Right lobe of liver (tissue), 6 donors: Measurements from ENCODE around the gene ZNF667. TPM values are rescaled to one million over a fixed set of nuclear protein-coding genes. Genes with fewer than 3 reads are reported as not detected.

Source experiments
- ATAC-seq, 4 donors: fragments of 200-7000 bp; cut with Tn5 transposase; one replicate each; pipeline ENCODE4 v1.9.1; 2020; ENCODE audit warnings: mild to moderate bottlenecking in 4 of 4, moderate library complexity in 4 of 4
- DNase-seq, 3 donors: peaks; one replicate each; pipeline ENCODE4 v3.0.0-alpha.2; 2020
- H3K27ac ChIP-seq, 3 donors: fragments of 200-600 bp; one replicate each; pipeline ENCODE4 v1.8.0; 2022
- H3K27me3 ChIP-seq, 2 donors: fragments of 200-600 bp; one replicate each; pipeline ENCODE4 v1.8.0; 2022
- H3K36me3 ChIP-seq, 4 donors: fragments of 200-600 bp; sonication (generic) in 1 of 4; one replicate each; pipeline versions ENCODE4 v1.5.1 to v1.8.0; 2017 to 2022; ENCODE audit warnings: control low read depth in 1 of 4
- H3K4me1 ChIP-seq, 4 donors: fragments of 200-600 bp; sonication (generic) in 1 of 4; one replicate each; pipeline versions ENCODE4 v1.5.1 to v1.8.0; 2017 to 2022; ENCODE audit warnings: control low read depth in 1 of 4
- H3K4me3 ChIP-seq, 3 donors: fragments of 200-600 bp; one replicate each; pipeline ENCODE4 v1.8.0; 2022
- H3K9me3 ChIP-seq, 4 donors: fragments of 200-600 bp; sonication (generic) in 1 of 4; one replicate each; pipeline versions ENCODE4 v1.5.1 to v1.8.0; 2017 to 2022; ENCODE audit warnings: control low read depth in 1 of 4
- POLR2A ChIP-seq: fragments of 450-650 bp; IDR thresholded peaks from one replicate; pipeline ENCODE4 v1.6.1; 2017; ENCODE audit warnings: antibody characterized with exemption, mild to moderate bottlenecking
- WGBS: methylation state at CpG from one replicate; pipeline ENCODE4 v1.1.6; 2018; ENCODE audit warnings: low coverage, low lambda C conversion rate; ENCODE audit not compliant: insufficient coverage; ENCODE audit errors: missing lambda C conversion rate; 5-methylcytosine and 5-hydroxymethylcytosine counted together
- intact Hi-C, 2 donors: fragments of 100-400 bp; cut with DNase I; formaldehyde crosslinking; loops; one replicate each; pipeline versions ENCODE4 v1.11.2 to v1.14.1; 2022
- long read RNA-seq: library from polyadenylated mRNA; unstranded; transcript quantifications from one replicate; pipeline ENCODE4 v2.0.0, GENCODE V29; 2019
- total RNA-seq, 6 experiments: library from RNA; depleted of rRNA in 2 of 6; stranded (reverse); fragments of >200 nt in 2 of 6; fragmentation: NEBNext Ultra II Directional in 3 of 6; extraction: Animal tissue kit (Norgen Biotek cat#: 25700) in 3 of 6; gene quantifications; one replicate each; pipeline versions ENCODE4 v1.1.0 to v1.2.4, GENCODE V29; 2016 to 2023
- TF ChIP-seq, protein P1 (sequence below), 4 donors: fragments of 200-600 bp in 3 of 4; fragments of 450-650 bp in 1 of 4; IDR thresholded peaks; one replicate each; pipeline versions ENCODE4 v1.5.1 to v1.8.0; 2016 to 2022; ENCODE audit warnings: antibody characterized with exemption in 4 of 4, mild to moderate bottlenecking in 2 of 4
- donor health status: DM: no; HTN: yes; CAD: no.
- donor health status: DM: no; HTN: no; CAD: no.
- donor health status: DM: no; HTN: no; CAD: no.
- donor health status: DM: no; HTN: yes; CAD: no.
- donor health status: DM: no; HTN: yes; CAD: no.

The ZNF667 gene
- total RNA-seq, result 1 to 10 TPM in 1 of 6 experiments, under 1 TPM in 5; 0.56 to 2.0 (median 0.69) TPM
- long read RNA-seq, result 0 reads

DNA sequence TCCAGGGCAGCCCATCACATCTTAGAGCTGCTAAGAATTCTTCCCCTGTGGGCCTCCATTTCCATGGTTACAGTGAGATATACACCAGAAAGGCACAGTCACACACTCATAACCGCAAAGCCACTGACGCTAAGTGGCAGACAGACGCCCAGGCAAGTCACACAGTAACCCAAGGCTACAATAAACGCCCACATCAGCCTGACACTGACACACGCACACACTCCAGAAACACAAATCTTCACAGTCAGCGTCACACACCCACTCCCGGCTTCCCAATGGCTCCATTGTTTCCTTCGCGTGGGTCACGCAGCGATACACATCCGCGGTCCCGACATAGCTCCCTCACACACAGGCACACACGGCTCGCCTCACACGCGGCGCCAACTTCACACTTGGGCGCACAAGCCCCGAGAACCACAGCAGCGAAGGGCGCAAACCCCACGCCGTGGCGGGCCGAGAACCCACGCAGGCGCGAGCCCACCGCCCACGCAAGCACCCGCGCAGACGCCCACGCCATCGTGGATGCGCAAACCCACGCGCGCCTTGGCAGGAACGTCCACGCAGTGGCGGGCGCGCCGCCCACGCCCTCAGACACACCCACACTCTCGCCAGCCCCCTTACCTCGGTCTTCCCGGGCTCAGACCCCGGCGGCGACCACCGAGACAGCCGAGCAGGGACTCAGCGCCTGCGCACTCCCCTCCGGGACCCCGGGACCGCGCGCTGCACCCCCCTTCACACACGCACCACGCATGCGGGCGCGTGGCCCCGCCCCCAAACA is at the start of gene ZNF667:
Gene ZNF667 (minus strand): TSS at position 695 of the 778 bp plus-strand sequence. CDS start 14,975 bp downstream, outside the sequence.
- Histone ChIP-seq H3K27me3 (no peaks in the 10 kb centered on the region), H3K9me3 (peaks cover 0 to 11% (median under 1%) of the 10 kb centered on the region in 4 donors), H3K27ac (peak within 1 kb of the TSS; percentile 9 to 16 (median 13)), H3K4me1 (no peaks in the 10 kb centered on the region), H3K4me3 (peak within 1 kb of the TSS; percentile 32 to 69 (median 47)), H3K36me3 (peaks cover 0 to 6% (median 0%) of the 10 kb centered on the region in 4 donors)
- ATAC-seq (no peak), DNase-seq (peak in 1 of 3 donors; percentile 45)
- intact Hi-C loops, result no loop called here
- WGBS, result 14% methylated on average over 13 of the region's 69 CpGs
- TF ChIP-seq, protein P1, sequence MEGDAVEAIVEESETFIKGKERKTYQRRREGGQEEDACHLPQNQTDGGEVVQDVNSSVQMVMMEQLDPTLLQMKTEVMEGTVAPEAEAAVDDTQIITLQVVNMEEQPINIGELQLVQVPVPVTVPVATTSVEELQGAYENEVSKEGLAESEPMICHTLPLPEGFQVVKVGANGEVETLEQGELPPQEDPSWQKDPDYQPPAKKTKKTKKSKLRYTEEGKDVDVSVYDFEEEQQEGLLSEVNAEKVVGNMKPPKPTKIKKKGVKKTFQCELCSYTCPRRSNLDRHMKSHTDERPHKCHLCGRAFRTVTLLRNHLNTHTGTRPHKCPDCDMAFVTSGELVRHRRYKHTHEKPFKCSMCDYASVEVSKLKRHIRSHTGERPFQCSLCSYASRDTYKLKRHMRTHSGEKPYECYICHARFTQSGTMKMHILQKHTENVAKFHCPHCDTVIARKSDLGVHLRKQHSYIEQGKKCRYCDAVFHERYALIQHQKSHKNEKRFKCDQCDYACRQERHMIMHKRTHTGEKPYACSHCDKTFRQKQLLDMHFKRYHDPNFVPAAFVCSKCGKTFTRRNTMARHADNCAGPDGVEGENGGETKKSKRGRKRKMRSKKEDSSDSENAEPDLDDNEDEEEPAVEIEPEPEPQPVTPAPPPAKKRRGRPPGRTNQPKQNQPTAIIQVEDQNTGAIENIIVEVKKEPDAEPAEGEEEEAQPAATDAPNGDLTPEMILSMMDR (IDR thresholded peaks at IDR 0.05), result no peak
- TF ChIP-seq POLR2A, result no peak

DNA sequence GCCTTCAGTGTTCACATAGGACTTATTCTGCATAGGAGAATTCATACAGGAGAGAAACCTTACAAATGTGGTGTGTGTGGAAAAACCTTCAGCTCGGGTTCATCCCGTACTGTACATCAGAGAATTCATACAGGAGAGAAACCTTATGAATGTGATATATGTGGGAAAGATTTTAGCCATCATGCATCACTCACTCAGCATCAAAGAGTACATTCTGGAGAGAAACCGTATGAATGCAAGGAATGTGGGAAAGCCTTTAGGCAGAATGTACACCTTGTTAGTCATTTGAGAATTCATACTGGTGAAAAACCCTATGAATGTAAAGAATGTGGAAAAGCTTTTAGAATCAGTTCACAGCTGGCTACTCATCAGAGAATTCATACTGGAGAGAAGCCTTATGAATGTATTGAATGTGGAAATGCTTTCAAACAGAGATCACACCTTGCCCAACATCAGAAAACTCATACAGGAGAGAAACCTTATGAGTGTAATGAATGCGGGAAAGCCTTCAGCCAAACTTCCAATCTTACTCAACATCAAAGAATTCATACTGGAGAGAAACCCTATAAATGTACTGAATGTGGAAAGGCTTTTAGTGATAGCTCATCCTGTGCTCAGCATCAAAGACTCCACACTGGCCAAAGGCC is 48.2 kb upstream of the ZNF667 start:
- intact Hi-C loops, result no loop called here
- DNase-seq, result no peak
- peaks cover 0 to 79% (median 29%) of the 10 kb centered on the region in 4 donors for H3K9me3 ChIP-seq
- no peak overlapping the region for H3K27ac ChIP-seq
- no peak overlapping the region for H3K4me3 ChIP-seq
- H3K36me3 ChIP-seq, result peaks cover 0 to 10% (median 0%) of the 10 kb centered on the region in 4 donors
- no peaks in the 10 kb centered on the region for H3K27me3 ChIP-seq
- TF ChIP-seq, protein P1 (IDR thresholded peaks at IDR 0.05), result no peak
- TF ChIP-seq POLR2A, result no peak
- no peaks in the 10 kb centered on the region for H3K4me1 ChIP-seq
- no peak for ATAC-seq
- WGBS, result 91% methylated on average over 4 of the region's 4 CpGs

DNA sequence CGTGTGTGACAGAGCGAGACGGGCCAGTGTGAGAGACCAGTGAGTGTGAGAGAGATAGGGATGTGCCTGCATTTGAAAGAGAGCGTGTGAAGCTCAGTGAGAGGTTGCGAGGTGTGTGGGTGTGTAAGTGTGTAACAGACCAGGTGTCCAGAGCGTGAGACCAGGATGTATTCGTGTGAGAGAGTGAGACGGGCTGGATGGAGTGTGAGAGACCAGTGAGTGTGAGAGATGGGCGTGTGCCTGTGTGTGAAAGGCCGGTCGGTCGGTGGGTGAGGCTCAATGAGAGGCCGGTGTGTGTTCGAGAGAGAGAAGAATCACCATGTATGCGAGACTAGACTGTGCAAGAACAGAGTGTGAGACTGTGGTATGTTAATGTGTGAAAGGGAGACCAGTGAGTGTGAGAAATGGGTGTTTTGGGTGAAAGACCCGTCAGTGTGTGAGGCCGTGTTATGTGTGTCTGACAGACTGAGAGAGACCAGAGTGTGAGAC is 31.2 kb upstream of the ZNF667 start:
- intact Hi-C loops, result no loop called here
- Histone ChIP-seq H3K36me3 (peaks cover 0 to 3% (median 0%) of the 10 kb centered on the region in 4 donors), H3K9me3 (peaks cover 0 to 24% (median 2%) of the 10 kb centered on the region in 4 donors), H3K4me3 (peak overlapping the region; percentile 53 to 73 (median 58)), H3K4me1 (peaks cover 0 to 4% (median 0%) of the 10 kb centered on the region in 4 donors), H3K27ac (peak overlapping the region in 1 of 3 donors; percentile 96), H3K27me3 (no peaks in the 10 kb centered on the region)
- 5% methylated on average over 17 of the region's 17 CpGs for WGBS
- ATAC-seq (no peak), DNase-seq (no peak)
- TF ChIP-seq POLR2A, result no peak
- TF ChIP-seq, protein P1 (IDR thresholded peaks at IDR 0.05), result no peak

DNA sequence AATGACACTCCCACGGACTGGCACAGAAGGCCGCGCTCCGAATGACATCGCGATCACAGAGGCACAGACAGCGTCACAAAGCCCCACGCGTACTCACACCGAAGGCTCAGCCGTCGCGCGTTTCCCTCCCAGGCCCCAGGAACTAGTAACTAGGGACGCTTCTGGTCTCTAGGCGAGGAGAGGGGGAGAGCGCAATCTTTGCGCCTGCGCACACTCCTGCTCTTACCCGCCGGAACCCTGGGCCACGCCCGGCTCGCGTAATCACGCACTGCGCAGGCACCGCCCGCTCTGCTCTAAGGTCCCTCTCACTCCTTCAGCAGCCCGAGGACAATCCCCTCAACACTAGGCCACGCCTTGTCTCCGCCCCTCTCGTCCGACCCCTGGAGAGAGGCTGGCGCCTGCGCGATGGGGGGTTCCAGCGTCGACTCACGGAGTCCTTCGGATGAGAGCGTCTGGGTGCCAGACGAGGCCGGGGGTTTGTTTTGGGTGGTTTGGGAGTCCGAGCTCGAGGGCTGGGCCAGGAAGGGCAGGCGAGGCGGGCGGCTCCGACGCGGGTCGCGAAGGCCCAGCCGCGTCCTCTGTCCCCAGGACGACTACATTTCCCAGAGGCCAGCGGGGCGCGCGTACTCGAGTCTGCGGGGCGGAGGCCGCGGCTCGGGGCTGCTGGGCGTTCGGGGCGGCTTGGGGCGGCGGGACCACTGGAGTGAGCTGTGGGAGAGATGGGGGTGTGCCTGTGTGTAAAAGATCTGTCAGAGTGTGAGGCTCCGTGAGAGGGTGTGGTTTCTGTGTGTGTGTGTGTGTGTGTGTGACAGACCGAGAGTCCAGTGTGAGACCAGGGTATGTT is 30.5 kb upstream of the ZNF667 start, which contains the start of gene ZNF471:
Gene ZNF471 (plus strand): TSS at position 410 of the 844 bp plus-strand sequence. CDS start 3,717 bp downstream, outside the sequence.
- 5% methylated on average over 23 of the region's 74 CpGs for WGBS
- H3K4me3 ChIP-seq, result peak within 1 kb of the TSS; percentile 53 to 73 (median 58)
- no peaks in the 10 kb centered on the region for H3K27me3 ChIP-seq
- ATAC-seq, result peak; percentile 100
- peak within 1 kb of the TSS; percentile 88 to 96 (median 94) for H3K27ac ChIP-seq
- intact Hi-C loops, result no loop called here
- TF ChIP-seq, protein P1 (IDR thresholded peaks at IDR 0.05), result no peak
- no peak for TF ChIP-seq POLR2A
- H3K9me3 ChIP-seq, result peaks cover 0 to 24% (median 2%) of the 10 kb centered on the region in 4 donors
- H3K4me1 ChIP-seq, result peaks cover 0 to 4% (median 0%) of the 10 kb centered on the region in 4 donors
- no peaks in the 10 kb centered on the region for H3K36me3 ChIP-seq
- DNase-seq, result peak; percentile 96 to 99 (median 98)
